Measurements from ENCODE around the gene SLC16A6. TPM values are rescaled to one million over a fixed set of nuclear protein-coding genes. Genes with fewer than 3 reads are reported as not detected.

Gene SLC16A6
- total and polyA plus RNA-seq, 11 donors = 0.16 to 1.7 (median 0.37) TPM; not detected in 2

GRCh38 chr17:68304706-68305105 lies 13.8 kb upstream of the SLC16A6 start:
- intact Hi-C loops (cut with DNase I) = no loop called here
- Histone ChIP-seq H3K9me3 (no peaks in the 10 kb centered on the region), H3K4me1 (peaks cover 0 to 6% (median 0%) of the 10 kb centered on the region in 12 donors), H3K27me3 (no peaks in the 10 kb centered on the region), H3K36me3 (no peaks in the 10 kb centered on the region), H3K4me3 (no peak overlapping the region), H3K27ac (no peak overlapping the region)
- no peak for ATAC-seq
- WGBS, 4 donors = 93 to 97% (median 96%) methylated on average over 6 of the region's 6 CpGs
- no peak for DNase-seq
- TF ChIP-seq CTCF (IDR thresholded peaks at IDR 0.05) (no peak), POLR2A (IDR thresholded peaks at IDR 0.05) (no peak)

GRCh38 chr17:68302666-68303065 lies 11.7 kb upstream of the SLC16A6 start:
- H3K36me3 ChIP-seq = no peaks in the 10 kb centered on the region
- TF ChIP-seq POLR2A (IDR thresholded peaks at IDR 0.05) (no peak), CTCF (IDR thresholded peaks at IDR 0.05) (no peak)
- H3K4me3 ChIP-seq = no peak overlapping the region
- H3K27me3 ChIP-seq = no peaks in the 10 kb centered on the region
- DNase-seq (no peak), ATAC-seq (no peak)
- peaks cover 0 to 11% (median 0%) of the 10 kb centered on the region in 12 donors for H3K4me1 ChIP-seq
- 51 to 76% (median 69%) methylated on average over 4 of the region's 4 CpGs for WGBS, 4 donors
- H3K9me3 ChIP-seq = no peaks in the 10 kb centered on the region
- intact Hi-C loops (cut with DNase I) = no loop called here
- H3K27ac ChIP-seq = no peak overlapping the region

- intact Hi-C loops (cut with DNase I) = no loop called here
- no peaks in the 10 kb centered on the region for H3K36me3 ChIP-seq
- 56 to 68% (median 65%) methylated on average over 10 of the region's 10 CpGs for WGBS, 4 donors
- H3K4me3 ChIP-seq = no peak overlapping the region
- no peak for TF ChIP-seq CTCF (IDR thresholded peaks at IDR 0.05)
- no peak for TF ChIP-seq POLR2A (IDR thresholded peaks at IDR 0.05)
- H3K27me3 ChIP-seq = no peaks in the 10 kb centered on the region
- DNase-seq (no peak), ATAC-seq (peak in 2 of 4 donors; percentile 15 to 49)
- H3K4me1 ChIP-seq = peaks cover 0 to 17% (median 0%) of the 10 kb centered on the region in 12 donors
- peak overlapping the region in 1 of 12 donors; percentile 49 for H3K27ac ChIP-seq
- H3K9me3 ChIP-seq = no peaks in the 10 kb centered on the region
Measured at GRCh38 chr17:68302066-68302564, 11.2 kb upstream of the SLC16A6 start.

GRCh38 chr17:68301438-68301959 lies 10.6 kb upstream of the SLC16A6 start:
- 64 to 73% (median 66%) methylated on average over 9 of the region's 9 CpGs for WGBS, 4 donors
- Histone ChIP-seq H3K4me3 (no peak overlapping the region), H3K27ac (peak overlapping the region in 1 of 12 donors; percentile 49), H3K4me1 (peaks cover 0 to 23% (median 0%) of the 10 kb centered on the region in 12 donors), H3K9me3 (no peaks in the 10 kb centered on the region), H3K27me3 (peaks cover 0 to 3% (median 0%) of the 10 kb centered on the region in 9 donors), H3K36me3 (no peaks in the 10 kb centered on the region)
- peak in 1 of 4 donors; percentile 70 for ATAC-seq
- TF ChIP-seq CTCF (IDR thresholded peaks at IDR 0.05) (no peak), POLR2A (IDR thresholded peaks at IDR 0.05) (no peak)
- intact Hi-C loops (cut with DNase I) = no loop called here
- DNase-seq = no peak
